Peyer's patch (tissue), 4 donors: ENCODE data around the gene MDM2. TPM values are rescaled to one million over a fixed set of nuclear protein-coding genes. Genes with fewer than 3 reads are reported as not detected.

Source experiments
- DNase-seq, 3 donors: peaks; one replicate each; pipeline ENCODE4 v3.0.0-alpha.2; 2017 to 2019
- H3K27ac ChIP-seq, 4 donors: fragments of 200-600 bp; sonication (generic); one replicate each; pipeline ENCODE4 v1.5.1; 2016 to 2019
- H3K27me3 ChIP-seq, 2 donors: fragments of 200-600 bp; sonication (generic); one replicate each; pipeline ENCODE4 v1.5.1; 2019
- H3K36me3 ChIP-seq, 3 donors: fragments of 200-600 bp; sonication (generic); one replicate each; pipeline ENCODE4 v1.5.1; 2016 to 2019
- H3K4me1 ChIP-seq, 4 donors: fragments of 200-600 bp; sonication (generic); one replicate each; pipeline ENCODE4 v1.5.1; 2016 to 2019
- H3K4me3 ChIP-seq, 4 donors: fragments of 200-600 bp; sonication (generic); 1 replicate in 3 of 4; 2 replicates in 1 of 4; pipeline ENCODE4 v1.5.1; 2016 to 2019; ENCODE audit warnings: mild to moderate bottlenecking in 1 of 4
- H3K9me3 ChIP-seq, 4 donors: fragments of 200-600 bp; sonication (generic); one replicate each; pipeline ENCODE4 v1.5.1; 2016 to 2019; ENCODE audit warnings: mild to moderate bottlenecking in 1 of 4
- POLR2A ChIP-seq, 2 donors: fragments of 450-650 bp; IDR thresholded peaks; one replicate each; pipeline ENCODE4 v1.5.1; 2017; ENCODE audit warnings: antibody characterized with exemption in 2 of 2, mild to moderate bottlenecking in 2 of 2, moderate library complexity in 2 of 2
- total RNA-seq, 4 donors: library from RNA; depleted of rRNA; stranded (reverse); fragments of >200 nt; gene quantifications; one replicate each; pipeline ENCODE4 v1.1.0, GENCODE V29; 2016
- TF ChIP-seq, protein P1 (sequence below), 6 experiments: fragments of 450-650 bp in 4 of 6; fragments of 200-600 bp in 2 of 6; sonication (generic) in 1 of 6; IDR thresholded peaks; one replicate each; pipeline ENCODE4 v1.5.1; 2017 to 2019; ENCODE audit warnings: antibody characterized with exemption in 6 of 6, mild to moderate bottlenecking in 3 of 6, moderate library complexity in 1 of 6

Gene MDM2
- total RNA-seq, 4 donors from 2014 or later, result 64.7 to 126 (median 95.3) TPM

DNA sequence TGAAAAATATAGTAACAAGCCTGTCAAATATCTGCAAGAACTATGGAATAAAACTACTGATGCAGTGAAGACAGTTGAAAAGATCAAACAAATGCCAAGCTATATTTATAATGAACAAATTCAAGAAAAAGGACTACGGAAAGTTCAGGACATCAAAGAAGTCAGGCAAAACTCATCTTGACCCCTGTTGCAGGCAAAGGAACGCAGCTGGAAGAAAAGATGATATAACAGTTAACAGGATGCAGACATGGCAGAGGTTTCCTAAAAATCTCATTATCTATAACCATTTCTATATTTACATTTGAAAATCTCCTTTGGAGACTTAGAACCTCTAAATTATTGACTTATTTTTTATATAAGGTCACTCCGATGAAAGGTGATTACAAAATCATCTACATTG is 34.1 kb downstream of the MDM2 start:
- Histone ChIP-seq H3K4me1 (no peaks in the 10 kb centered on the region), H3K36me3 (peaks cover 0 to 67% (median 0%) of the 10 kb centered on the region in 3 donors), H3K27me3 (no peaks in the 10 kb centered on the region), H3K4me3 (no peak overlapping the region), H3K27ac (no peak overlapping the region), H3K9me3 (no peaks in the 10 kb centered on the region)
- no peak for TF ChIP-seq POLR2A (IDR thresholded peaks at IDR 0.05)
- TF ChIP-seq, protein P1, sequence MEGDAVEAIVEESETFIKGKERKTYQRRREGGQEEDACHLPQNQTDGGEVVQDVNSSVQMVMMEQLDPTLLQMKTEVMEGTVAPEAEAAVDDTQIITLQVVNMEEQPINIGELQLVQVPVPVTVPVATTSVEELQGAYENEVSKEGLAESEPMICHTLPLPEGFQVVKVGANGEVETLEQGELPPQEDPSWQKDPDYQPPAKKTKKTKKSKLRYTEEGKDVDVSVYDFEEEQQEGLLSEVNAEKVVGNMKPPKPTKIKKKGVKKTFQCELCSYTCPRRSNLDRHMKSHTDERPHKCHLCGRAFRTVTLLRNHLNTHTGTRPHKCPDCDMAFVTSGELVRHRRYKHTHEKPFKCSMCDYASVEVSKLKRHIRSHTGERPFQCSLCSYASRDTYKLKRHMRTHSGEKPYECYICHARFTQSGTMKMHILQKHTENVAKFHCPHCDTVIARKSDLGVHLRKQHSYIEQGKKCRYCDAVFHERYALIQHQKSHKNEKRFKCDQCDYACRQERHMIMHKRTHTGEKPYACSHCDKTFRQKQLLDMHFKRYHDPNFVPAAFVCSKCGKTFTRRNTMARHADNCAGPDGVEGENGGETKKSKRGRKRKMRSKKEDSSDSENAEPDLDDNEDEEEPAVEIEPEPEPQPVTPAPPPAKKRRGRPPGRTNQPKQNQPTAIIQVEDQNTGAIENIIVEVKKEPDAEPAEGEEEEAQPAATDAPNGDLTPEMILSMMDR (IDR thresholded peaks at IDR 0.05), result no peak
- DNase-seq, result no peak

DNA sequence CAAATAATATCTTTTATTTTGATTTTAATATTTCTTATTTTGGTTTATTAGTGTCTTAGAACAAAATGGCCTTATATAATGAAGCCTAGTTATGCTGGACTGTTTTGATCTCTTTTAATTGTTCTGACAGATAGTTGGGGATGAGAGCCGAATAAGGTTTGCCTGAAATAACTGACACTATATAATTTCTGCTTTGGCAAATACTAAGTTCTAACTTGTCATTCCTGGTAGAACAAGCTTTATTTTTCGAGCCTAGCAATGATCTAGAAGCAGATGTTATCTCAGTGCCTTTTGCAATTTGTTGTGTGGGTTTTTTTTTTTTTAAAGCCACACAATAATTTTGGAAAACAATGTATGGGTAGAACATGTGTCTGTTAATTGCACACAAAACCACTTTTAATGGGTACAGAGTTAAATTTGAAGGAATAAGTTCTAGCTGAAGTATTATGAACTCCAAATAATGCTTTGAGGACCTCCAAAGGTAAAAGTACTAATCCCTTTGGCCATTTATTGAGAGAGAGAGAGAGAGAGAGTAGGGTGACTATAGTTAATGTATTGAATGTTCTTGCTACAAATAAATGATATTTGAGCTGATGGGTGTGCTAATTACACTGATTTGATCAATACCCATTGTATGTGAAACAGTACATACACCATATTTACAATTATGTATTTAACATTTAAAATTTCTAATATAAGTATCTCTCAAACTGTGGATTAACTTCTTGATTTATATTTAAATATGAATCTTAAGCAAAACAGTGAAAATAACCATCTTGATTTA is 35.0 kb downstream of the MDM2 start:
- Histone ChIP-seq H3K27ac (no peak overlapping the region), H3K27me3 (no peaks in the 10 kb centered on the region), H3K9me3 (no peaks in the 10 kb centered on the region), H3K4me1 (no peaks in the 10 kb centered on the region), H3K36me3 (peaks cover 0 to 59% (median 0%) of the 10 kb centered on the region in 3 donors), H3K4me3 (no peak overlapping the region)
- TF ChIP-seq, protein P1 (IDR thresholded peaks at IDR 0.05), result no peak
- no peak for TF ChIP-seq POLR2A (IDR thresholded peaks at IDR 0.05)
- DNase-seq, result no peak

- Histone ChIP-seq H3K4me3 (no peak overlapping the region), H3K4me1 (no peaks in the 10 kb centered on the region), H3K36me3 (peaks cover 0 to 46% (median 0%) of the 10 kb centered on the region in 3 donors), H3K27ac (no peak overlapping the region), H3K27me3 (no peaks in the 10 kb centered on the region), H3K9me3 (no peaks in the 10 kb centered on the region)
- TF ChIP-seq, protein P1 (IDR thresholded peaks at IDR 0.05), result no peak
- TF ChIP-seq POLR2A (IDR thresholded peaks at IDR 0.05), result no peak
- DNase-seq, result no peak
Measured at GRCh38 chr12:68844318-68844745, 36.4 kb downstream of the MDM2 start.

GRCh38 chr12:68844788-68845695 is 37.1 kb downstream of the MDM2 start:
- Histone ChIP-seq H3K9me3 (no peaks in the 10 kb centered on the region), H3K4me3 (no peak overlapping the region), H3K27me3 (no peaks in the 10 kb centered on the region), H3K4me1 (no peaks in the 10 kb centered on the region), H3K36me3 (peaks cover 0 to 39% (median 0%) of the 10 kb centered on the region in 3 donors), H3K27ac (no peak overlapping the region)
- no peak for TF ChIP-seq POLR2A (IDR thresholded peaks at IDR 0.05)
- TF ChIP-seq, protein P1 (IDR thresholded peaks at IDR 0.05), result no peak
- no peak for DNase-seq

GRCh38 chr12:68846811-68847210 is 38.8 kb downstream of the MDM2 start:
- TF ChIP-seq, protein P1 (IDR thresholded peaks at IDR 0.05), result no peak
- no peak for TF ChIP-seq POLR2A (IDR thresholded peaks at IDR 0.05)
- Histone ChIP-seq H3K9me3 (no peaks in the 10 kb centered on the region), H3K36me3 (peaks cover 0 to 22% (median 0%) of the 10 kb centered on the region in 3 donors), H3K27ac (no peak overlapping the region), H3K4me1 (no peaks in the 10 kb centered on the region), H3K4me3 (no peak overlapping the region), H3K27me3 (no peaks in the 10 kb centered on the region)
- no peak for DNase-seq
